ENCODE results near the gene UBAC1.

DNA sequence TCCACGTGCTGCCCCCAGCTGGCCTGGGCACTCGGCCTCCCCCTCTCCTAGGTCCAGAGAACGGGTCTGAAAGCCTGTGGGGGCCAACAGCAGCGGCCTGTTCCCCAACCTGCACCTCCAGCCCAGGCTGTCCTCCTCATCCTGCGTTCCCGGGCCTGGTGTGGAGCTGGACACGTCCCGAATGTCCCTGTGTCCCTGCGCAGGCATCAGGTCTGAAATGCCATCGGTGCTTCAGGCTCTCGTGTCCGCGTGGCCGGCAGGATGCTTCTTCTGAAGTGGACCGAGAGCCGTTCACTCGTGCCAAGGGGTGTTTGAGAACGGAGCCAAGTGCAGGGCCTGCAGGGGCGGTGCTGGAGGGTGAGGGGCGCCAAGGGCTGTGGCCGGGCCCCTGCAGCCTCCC lies 24.7 kb upstream of the UBAC1 start:
- no peak for TF ChIP-seq CTCF (IDR thresholded peaks at IDR 0.05)
- TF ChIP-seq RCOR1 (IDR thresholded peaks at IDR 0.05; ENCODE audit: low read length), result no peak
- no peak for TF ChIP-seq YY1 (IDR thresholded peaks at IDR 0.05; ENCODE audit: low read depth)
- no peak for TF ChIP-seq MXI1 (IDR thresholded peaks at IDR 0.05; ENCODE audit: low read depth, low read length)
- no peak for TF ChIP-seq POLR2AphosphoS5 (IDR thresholded peaks at IDR 0.05; ENCODE audit: low read depth, low read length)
- TF ChIP-seq EZH2phosphoT487 (IDR thresholded peaks at IDR 0.05; ENCODE audit: borderline replicate concordance, low read depth), result no peak
- TF ChIP-seq, protein P1, sequence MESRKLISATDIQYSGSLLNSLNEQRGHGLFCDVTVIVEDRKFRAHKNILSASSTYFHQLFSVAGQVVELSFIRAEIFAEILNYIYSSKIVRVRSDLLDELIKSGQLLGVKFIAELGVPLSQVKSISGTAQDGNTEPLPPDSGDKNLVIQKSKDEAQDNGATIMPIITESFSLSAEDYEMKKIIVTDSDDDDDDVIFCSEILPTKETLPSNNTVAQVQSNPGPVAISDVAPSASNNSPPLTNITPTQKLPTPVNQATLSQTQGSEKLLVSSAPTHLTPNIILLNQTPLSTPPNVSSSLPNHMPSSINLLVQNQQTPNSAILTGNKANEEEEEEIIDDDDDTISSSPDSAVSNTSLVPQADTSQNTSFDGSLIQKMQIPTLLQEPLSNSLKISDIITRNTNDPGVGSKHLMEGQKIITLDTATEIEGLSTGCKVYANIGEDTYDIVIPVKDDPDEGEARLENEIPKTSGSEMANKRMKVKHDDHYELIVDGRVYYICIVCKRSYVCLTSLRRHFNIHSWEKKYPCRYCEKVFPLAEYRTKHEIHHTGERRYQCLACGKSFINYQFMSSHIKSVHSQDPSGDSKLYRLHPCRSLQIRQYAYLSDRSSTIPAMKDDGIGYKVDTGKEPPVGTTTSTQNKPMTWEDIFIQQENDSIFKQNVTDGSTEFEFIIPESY (IDR thresholded peaks at IDR 0.05; ENCODE audit: borderline replicate concordance, low read depth), result no peak

All from SK-N-SH (cell line).